T-helper 2 cell (primary cell): Measurements from ENCODE around the gene FAM47C.
A peak's percentile ranks its signal among the peaks of the same experiment; 100 is the strongest.
"Not testable (repeated sequence)": the region's sequence is repeated elsewhere in the genome, so short reads cannot be mapped to it uniquely, and the experiment has no call there.

Source experiments
- DNase-seq, 5 experiments: peaks; one replicate each; pipeline versions ENCODE4 v3.0.0 to v3.0.0-alpha.2; 2012 to 2022
- total RNA-seq, 2 donors: gene quantifications; one replicate each; lab custom pipeline; 2026; lab: John Stamatoyannopoulos, UW

The FAM47C gene
- total RNA-seq: 0 reads per million in 2 donors

DNA sequence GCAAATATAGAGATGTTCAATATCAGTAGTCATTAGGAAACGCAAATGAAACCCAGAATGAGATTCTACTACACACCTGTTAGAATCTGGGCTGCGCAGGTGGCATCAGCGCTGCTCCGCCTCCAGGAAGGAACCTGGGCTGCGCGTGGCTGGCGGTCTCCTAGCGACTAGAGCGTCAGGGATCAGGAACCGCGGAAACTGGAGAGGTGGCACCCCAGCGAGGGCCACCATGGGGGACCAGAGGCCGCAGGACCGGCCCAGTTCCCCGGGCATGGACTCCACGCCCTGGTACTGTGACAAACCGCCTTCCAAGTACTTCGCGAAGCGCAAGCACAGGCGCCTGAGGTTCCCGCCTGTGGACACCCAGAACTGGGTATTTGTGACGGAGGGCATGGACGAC, at the start of gene FAM47C:
FAM47C (plus strand) TSS at position 185 of the 400 bp plus-strand sequence; CDS start at position 230, 45 bp downstream.
- DNase-seq: not testable (repeated sequence)

DNA sequence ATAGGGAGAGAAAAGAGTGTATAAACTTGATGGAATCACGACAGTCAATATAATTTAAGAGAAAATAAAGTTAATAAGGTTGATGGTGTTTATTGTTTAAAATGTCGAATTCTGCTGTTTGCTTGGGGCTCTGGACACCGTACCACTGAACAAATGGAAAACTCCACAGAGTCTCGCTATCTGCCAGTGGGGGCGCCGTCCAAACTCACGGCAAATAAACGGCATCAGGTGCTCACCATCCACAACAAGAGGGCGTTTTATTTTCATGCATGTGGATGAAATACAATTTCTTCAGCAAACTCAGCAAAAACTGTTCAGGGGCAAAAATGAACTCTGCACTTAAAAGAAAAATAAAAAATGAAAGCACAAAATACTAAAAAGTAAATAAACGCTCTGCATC, 46.6 kb upstream of the FAM47C start:
- DNase-seq: no peak

DNA sequence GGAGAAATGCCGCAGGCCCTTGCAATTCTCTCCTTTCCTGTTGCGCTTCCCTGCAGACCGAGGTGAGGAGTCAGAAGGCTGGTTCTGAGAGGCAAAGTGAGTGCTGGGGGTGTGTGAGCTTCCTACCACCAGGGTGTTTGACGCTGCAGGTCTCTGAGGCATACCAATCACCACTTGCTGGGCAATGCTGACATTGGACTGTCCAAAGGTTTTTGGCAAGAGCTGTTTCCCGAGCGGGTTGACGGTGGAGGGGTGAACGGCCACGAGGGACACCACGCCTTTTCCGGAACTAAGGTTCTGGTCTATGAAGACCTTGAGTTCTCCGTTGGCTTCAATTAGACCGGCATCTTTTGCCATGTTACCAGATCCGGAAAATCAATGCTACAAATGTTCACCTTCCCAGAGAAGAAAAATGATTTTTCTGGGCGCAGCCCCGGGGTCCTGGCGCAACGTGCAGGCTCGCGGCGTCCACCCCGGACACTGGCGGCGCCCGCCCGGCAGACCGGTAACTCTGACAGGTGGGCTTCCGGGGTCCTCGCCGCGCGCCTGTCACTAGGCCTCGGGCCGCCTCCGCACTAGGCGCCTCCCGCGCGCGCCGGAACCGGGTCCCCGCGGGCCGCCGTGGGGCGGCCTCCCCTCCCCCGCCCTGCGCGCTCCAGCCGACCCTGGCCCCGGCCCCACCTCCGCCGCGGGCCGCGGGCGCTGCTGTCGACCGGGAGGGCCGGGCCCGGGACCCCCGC, 44.9 kb upstream of the FAM47C start:
- DNase-seq: no peak

DNA sequence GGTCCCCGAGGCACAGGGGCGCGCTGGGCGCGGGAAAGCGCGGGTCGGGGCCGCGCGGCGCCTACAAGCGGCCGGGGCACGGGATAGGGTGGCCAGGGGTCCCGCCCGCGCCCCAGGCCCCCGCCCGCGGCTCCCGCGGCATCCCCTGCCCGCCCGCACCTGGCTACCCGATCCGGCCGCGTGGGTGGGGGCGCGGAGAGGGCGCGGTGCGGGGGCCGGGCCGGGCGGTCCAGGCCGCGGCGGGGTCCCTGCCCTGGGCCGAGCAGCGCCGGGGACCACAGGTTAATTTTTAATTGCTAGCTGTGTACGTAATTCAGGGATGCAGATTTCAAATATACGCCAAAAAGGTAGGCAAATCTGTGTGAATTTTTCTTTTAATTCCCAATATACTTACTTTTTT, 44.3 kb upstream of the FAM47C start:
- no peak for DNase-seq

DNA sequence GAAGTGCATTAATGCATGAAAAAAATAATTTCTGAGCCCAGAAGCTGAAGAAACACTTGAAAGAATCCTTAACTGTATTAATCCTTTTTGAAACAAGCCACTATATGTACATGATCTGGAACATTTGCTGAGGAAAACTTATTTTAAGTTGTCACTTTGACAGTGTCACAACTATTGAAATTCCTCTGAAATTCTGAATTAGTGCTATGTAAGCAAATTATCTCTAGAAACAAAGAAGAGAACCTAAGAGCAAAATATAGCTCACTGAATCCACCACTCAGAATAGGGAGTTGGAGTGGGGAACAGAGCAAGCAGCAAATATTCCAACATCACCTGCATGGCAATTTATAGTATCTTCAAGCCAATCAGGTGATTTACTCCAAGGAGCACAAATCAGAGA, 34.6 kb upstream of the FAM47C start:
- DNase-seq: no peak

DNA sequence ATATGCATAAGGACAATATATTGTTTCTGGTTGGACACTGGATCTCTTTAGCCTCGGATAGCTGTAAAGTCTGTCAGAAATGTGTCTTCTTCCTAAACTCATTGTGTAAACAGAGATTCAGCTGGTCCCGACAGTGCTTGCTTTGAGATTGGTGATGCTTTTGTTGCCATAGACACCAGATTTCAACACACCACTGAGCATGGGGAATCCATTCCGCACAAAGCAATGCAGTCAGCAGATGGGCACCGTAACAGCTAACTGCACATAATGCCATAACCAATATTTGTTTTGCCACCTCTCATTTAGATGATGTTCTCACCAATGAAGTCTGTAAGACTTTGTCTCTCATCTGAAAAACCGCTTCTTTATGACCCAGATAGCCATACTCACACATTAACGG, 33.3 kb upstream of the FAM47C start:
- no peak for DNase-seq

DNA sequence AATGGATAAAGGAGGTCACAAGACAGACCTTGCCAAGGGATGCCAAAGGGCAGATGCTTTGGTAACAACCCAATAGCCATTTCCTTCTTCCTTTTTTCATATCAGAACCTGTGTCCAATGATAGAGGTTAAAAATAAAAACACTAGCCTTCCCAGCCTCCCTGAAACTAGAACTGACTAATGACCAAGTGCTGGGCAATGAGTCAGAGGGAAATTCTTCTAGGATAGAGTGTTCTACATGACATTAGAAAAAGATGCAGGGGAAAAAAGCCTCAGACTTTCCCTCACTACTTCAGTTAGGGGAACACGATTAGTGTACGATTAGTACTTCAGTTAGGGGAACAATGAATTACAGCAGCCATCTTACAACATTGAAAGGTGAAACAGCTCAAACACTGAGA, 29.3 kb upstream of the FAM47C start:
- DNase-seq: no peak

DNA sequence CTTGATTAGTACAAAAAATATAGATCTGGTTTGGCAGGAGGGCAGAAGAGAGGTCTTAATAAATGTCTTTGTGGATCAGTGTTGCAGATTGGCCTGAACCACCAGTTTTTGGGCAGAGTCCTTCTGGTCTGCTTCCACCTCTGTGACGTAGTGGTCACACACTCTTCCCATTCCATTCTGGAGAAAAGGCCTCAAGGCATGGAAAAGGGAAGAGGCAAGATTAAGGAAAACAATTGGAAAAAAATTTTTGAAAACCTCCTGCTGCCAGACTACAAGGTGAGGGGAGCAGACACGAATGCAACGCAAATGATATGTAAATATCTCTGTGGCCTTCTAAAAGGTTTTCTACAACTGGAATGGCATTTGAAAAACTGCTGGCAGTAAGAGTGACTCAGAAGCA, 24.3 kb upstream of the FAM47C start:
- no peak for DNase-seq

DNA sequence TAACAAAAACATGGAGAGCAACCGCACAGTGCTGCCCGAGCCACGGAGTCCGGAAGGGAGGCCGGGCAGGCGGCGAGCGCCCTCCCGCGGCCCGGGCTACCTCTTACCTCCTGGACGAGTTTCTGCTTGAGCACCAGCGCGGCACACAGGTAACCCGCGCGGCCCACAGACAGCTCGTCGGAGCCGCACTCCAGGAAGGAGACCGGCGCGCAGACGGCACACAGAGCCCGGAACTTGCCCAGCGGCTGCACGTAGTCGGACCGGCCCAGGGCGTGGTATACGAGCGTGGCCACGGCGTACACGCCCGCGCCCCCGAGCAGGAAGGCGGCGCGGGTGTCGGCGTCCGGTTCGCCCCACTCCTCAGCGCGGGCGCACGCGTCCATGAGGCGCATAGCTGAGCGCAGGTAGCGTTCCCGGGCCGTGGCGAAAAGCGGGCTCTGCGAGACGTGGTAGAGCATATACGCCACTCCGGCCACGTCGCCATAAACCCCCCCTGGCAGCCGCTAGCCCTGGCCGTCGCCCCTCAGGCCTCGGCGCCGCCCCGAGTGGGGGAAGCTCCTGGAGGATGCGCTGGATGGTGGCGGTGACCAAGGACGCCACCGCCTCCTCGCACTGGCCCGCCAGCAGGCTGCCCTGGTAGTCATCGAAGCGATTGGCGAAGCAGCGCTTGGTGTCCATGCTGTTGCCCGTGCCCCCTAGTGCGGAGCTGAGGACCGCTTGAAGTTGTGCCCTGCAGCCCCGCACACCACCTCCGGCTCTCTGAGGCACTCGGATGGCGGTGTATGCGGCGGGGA, 22.6 kb upstream of the FAM47C start:
- DNase-seq: peak in 1 of 5 experiments; percentile 6

DNA sequence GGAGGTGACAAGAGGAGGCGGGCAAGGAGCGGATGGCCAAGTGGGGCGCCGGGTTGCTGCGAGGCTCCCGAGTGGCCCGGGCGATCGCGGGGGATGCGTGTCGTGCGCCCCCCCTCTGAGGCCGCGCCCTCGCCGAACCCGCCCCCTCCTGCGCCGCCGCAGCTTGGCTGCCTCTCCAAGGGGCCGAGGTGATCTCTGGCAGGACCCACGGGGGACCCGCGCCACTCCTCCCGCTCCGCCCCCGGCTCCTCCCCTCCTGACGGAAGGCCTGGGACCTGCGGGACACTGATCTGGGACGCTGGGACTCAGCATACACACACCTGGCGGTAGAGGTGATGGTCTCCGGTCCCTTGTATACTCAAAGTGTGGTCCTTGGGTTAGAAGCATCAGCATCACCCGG, 21.9 kb upstream of the FAM47C start:
- peak in 1 of 5 experiments; percentile 1 for DNase-seq

DNA sequence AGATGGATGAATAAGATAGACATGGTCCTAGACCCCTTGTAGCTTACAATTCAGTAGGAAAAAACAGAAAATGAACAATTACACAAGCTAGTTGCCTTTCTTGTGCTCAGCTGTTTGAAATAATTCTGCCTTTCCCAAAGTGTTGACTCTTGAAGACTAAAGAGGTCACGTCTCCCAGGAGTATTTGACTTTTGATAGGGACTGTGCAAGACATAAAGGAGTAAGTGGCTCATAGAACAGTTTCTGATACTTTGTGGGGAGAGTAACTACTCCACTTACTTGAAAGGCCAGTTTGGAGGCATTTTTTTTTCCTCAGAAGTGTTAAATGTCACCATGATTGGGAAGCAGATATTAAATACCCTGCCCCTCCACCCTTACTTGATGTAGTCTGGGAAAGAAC, 21.0 kb upstream of the FAM47C start:
- not testable (repeated sequence) for DNase-seq

DNA sequence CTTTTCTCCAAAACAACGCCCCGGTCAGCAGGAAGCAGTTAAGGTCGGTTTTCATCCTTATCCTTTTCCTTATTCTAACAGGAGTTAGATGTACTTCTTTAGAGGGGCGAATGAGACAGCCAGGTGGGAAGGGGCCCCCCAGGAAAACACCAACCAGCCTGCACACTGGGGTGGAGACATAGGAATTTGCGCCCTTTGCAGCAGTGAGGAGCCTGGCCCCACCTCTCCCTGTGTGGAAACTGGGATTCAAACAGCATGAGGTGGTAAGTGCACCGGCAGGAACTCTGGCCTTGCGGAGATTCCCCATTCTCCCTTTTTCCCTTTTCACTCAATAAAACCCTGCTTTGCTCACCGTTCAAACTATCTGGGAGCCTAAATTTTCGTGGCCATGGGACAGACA, 8.0 kb upstream of the FAM47C start:
- no peak for DNase-seq

DNA sequence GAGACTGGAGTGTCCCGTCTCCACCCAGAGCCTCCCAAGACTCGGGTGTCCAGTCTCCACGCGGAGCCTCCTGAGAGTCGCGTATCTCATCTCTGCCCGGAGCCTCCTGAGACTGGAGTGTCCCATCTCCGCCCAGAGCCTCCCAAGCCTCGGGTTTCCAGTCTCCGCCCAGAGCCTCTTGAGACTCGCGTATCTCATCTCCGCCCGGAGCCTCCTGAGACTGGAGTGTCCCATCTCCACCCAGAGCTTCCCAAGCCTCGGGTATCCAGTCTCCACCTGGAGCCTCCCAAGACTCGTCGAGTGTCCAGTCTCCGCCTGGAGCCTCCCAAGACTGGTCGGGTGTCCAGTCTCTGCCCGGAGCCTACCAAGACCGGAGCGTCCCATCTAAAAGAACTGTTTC, 2.3 kb downstream of the FAM47C start:
- DNase-seq: no peak

DNA sequence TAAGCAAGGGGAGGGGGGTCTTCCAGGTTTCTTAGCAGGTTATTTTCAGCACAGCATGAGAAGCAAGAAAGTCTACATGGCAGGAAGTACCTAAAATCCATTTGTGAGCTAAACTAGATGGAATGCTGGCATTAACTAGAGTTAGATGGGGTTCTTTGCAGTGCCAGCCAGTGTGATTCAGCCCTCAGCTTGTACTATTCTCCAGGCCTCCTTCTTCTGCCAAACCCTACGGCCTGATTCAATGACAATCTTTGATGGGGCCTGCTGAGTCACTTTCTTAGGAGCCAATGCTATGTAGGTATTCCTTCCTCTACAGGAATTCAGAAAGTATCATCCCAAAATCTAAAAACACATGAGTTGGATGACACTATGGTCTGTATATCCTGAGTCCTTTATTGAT, 26.1 kb downstream of the FAM47C start:
- DNase-seq: not testable (repeated sequence)

DNA sequence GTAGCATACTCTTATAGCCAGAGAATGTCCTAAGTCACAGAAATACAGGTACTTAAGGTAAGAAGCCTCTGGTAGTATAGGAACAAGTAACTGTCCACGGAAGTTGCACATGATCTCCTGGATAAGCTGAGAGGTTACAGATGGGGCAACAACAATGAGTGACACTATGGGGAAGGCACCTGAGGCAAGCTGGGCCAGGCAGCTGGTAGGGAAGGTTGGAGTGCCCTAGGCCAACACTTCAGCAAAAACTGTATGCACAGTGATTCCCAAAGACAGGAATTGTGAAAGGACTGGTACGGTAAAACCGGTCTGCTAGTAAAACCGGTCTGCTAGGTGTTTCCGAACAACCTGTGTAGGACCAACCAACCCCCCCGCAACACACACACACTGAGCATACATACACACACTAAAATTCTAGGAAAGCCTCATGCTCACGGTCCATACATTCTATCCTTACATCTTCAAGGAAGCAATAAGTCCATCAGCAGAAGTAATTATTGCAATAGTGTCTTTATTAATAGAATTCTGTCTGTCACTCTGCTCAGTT, 28.6 kb downstream of the FAM47C start:
- DNase-seq: not testable (repeated sequence)

DNA sequence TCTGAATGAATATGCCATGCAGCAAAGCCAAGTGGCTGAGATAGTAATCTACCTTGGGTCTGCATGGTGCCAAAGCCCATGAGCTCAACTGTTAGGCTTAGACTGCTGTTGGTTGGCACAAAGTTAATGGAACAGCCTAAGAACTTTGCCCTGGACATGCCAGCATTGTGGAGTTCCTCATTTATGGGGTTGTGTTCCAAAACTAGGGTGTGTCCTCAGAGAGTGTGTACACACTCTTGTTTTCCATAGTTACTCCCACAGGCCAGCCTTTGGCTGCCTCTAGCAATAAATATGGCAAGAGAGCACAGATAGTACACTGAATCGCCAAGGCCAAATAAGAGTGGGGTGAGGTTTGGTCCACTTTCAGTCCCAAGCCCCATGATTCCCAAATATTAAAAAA, 30.6 kb downstream of the FAM47C start:
- DNase-seq: not testable (repeated sequence)

DNA sequence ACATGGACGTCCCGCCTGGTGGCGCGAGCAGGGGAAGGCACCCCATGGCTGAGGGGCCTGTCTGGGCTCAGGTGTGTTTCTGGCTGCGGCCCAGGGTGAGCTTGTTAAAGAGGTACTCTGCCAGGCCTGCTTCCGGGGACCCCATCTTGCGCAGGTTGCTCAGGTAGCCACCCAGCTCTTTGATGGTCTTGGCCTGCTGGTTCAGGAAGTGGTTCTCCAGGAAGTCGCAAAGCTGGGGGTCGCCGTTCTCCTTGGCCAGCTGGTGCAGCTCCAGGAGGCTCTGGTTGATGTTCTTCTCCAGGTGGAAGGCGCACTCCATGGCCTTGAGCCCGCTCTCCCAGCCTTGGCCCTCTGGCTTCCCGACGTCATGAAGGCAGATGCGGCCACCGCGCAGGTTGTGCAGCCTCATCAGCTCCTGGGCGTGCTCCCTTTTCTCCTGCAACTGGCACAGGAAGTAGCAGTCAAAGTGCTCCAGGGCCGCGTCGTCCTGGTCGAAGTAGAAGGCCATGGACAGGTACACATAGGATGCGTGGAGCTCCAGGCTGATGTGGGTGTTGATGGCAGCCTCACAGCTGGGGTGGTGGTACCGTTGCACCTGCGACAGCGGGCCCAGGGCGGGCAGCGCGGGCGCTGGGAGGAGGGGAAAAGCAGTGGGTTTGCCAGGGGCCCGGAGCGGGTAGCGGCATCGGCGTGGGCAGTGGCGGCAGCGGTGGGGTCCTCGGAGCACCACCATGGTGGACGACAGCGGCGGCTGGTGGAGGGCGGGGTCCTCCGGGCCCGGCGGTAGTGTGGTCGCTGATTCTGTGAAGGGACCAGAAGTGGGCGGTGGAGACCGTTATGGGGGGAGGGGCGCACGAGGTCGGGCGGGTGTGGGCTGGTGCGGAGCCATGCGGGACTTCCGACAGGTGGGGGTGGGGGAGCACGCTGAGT, 35.1 kb downstream of the FAM47C start:
- not testable (repeated sequence) for DNase-seq

DNA sequence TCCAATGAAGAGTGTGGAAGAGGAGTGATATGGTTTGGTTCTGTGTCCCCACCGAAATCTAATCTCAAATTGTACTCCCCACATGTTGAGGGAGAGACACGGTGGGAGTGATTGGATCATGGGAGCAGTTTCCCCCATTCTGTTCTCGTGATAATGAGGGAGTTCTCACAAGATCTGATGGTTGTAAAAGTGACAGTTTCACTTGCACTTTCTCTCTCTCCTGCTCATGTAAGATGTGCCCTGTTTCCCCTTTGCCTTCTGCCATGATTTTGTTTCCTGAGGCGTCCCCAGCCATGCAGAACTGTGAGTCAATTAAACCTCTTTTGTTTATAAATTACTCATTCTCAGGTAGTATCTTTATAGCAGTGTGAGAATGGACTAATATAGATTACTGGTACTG, 39.6 kb downstream of the FAM47C start:
- no peak for DNase-seq

DNA sequence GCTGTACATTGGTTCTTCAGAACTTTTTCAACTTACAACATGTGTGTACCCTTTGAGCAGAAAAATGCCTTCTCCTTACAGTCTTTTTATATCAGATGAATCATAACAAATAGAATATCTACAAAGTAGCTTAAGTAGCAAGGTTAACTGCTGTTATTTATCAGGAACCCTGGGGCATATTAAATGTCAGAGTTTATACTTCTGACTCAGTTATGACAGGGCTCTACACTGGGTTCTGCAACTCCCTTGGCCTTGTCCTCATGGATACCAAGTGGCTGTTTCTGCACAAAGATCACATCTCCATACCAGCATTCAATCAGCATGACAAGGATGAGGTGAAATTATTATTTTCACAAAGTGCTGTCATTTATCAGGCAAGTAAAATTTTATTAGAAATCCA, 49.4 kb downstream of the FAM47C start:
- DNase-seq: not testable (repeated sequence)

DNA sequence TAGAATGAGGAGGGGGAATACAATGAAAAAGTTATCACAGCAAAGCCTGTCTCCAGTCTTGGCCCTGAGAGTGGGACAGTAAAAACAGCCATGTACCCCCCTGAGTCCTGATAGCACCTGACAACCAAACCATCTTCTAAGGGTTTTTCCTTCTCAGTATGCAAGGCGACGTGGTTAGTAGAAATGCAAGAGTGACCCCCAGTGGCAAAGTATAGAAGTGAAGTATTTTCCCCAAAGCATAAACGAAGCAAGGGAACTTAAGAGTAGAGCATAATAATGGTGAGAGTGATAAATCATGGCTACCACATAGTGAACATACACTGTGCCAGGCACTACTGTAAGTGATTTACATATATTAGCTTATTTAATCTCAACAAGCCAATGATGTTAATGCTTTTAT, 52.8 kb downstream of the FAM47C start:
- peak in 1 of 5 experiments; percentile 17 for DNase-seq
